ENCODE results near the gene HNRNPL.
"Not testable (repeated sequence)": the region's sequence is repeated elsewhere in the genome, so short reads cannot be mapped to it uniquely, and the experiment has no call there.

The HNRNPL gene

DNA sequence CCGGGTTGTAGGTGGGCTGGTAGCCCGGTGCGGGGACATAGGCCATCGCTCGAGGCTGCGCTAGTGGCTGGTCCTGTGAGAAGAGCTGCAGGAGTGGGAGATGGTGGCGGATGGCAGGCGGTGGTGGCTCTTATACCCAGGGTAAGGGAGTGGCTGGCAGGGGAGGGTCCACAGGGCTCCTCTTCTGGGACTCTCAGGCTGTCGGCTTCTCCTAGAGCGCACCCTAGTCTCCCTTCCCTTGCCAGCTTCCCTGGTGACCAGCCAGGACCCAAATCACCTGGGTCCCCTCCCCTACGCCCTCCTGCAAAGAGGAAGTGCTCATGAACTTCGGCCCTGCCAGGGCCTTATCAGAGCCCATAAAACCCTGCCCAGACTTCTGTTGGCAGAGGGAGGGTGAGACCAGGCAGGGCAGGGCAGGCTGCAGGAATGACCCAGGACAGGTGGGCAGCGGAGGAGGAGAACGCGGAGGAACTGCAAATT lies 36.9 kb downstream of the HNRNPL start, which contains the start of gene LGALS4:
Gene LGALS4 (minus strand): TSS at position 105 of the 480 bp plus-strand sequence. CDS start 59 bp downstream, at position 46.
- no peak within 1 kb of the TSS for H3K27ac ChIP-seq
- H3K36me3 ChIP-seq (ENCODE audit: insufficient read depth): no peaks in the 10 kb centered on the region
- H4K20me1 ChIP-seq (ENCODE audit: insufficient read depth): no peaks in the 10 kb centered on the region
- no peaks in the 10 kb centered on the region for H3K79me2 ChIP-seq (ENCODE audit: insufficient read depth, low read depth)
- TF ChIP-seq, protein P1, sequence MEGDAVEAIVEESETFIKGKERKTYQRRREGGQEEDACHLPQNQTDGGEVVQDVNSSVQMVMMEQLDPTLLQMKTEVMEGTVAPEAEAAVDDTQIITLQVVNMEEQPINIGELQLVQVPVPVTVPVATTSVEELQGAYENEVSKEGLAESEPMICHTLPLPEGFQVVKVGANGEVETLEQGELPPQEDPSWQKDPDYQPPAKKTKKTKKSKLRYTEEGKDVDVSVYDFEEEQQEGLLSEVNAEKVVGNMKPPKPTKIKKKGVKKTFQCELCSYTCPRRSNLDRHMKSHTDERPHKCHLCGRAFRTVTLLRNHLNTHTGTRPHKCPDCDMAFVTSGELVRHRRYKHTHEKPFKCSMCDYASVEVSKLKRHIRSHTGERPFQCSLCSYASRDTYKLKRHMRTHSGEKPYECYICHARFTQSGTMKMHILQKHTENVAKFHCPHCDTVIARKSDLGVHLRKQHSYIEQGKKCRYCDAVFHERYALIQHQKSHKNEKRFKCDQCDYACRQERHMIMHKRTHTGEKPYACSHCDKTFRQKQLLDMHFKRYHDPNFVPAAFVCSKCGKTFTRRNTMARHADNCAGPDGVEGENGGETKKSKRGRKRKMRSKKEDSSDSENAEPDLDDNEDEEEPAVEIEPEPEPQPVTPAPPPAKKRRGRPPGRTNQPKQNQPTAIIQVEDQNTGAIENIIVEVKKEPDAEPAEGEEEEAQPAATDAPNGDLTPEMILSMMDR (conservative IDR thresholded peaks at IDR 0.05; ENCODE audit: low read depth, low read length): no peak
- no peaks in the 10 kb centered on the region for H3K4me1 ChIP-seq (ENCODE audit: low read depth, poor library complexity, severe bottlenecking)
- no peak within 1 kb of the TSS for H2AFZ ChIP-seq (ENCODE audit: low read depth)
- H3K4me3 ChIP-seq (IDR thresholded peaks at IDR 0.05; ENCODE audit: insufficient read depth, low read depth, low read length): no peak within 1 kb of the TSS
- no peaks in the 10 kb centered on the region for H3K27me3 ChIP-seq (ENCODE audit: insufficient read depth, low read depth)
- no peak within 1 kb of the TSS for H3K9ac ChIP-seq
- no peak within 1 kb of the TSS for H3K4me2 ChIP-seq

DNA sequence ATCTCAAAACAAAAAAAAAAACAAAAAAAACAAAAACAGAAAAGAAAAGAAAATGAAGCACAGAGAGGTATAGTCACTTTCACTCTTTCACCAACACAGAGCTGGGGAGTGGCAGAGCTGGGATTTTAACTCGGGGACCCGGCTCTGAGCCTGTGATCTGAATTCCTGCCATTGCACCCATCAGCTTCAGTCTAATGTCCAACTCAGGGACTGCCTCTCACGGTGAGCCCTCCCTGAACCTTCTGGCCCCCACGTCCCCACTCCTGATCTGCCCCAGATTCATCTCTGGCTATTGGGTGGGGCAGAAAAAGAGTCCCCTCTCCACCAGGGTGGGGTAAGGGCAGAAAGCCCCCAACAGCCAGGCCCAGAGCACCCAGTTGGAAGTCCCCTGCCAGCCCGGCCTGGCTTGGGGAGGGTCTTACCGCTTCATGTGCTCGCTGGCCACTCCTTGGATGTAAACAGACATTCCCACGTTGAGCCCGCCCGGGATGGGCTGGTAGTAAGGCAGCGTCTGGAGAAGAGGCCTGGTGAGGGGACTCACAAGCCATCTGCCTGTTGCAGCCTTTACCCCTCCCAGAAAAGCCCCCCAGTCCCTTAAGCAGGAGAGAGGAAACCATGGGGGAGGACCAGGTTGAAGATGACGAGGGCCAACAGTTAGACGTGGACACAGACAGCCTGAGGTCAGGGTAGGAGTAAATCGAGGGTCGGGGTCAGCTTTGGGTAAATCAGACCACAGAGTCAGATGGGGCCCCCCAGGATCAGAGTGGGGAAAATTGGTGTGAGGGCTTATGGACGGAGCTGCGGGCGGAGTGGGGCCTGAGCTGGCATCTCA lies 37.6 kb downstream of the HNRNPL start:
- Histone ChIP-seq H3K27me3 (ENCODE audit: insufficient read depth, low read depth) (no peaks in the 10 kb centered on the region), H3K27ac (no peak overlapping the region), H3K79me2 (ENCODE audit: insufficient read depth, low read depth) (no peaks in the 10 kb centered on the region), H3K4me3 (IDR thresholded peaks at IDR 0.05; ENCODE audit: insufficient read depth, low read depth, low read length) (no peak overlapping the region), H4K20me1 (ENCODE audit: insufficient read depth) (no peaks in the 10 kb centered on the region), H2AFZ (ENCODE audit: low read depth) (no peak overlapping the region), H3K4me2 (no peak overlapping the region), H3K9ac (no peak overlapping the region), H3K4me1 (ENCODE audit: low read depth, poor library complexity, severe bottlenecking) (no peaks in the 10 kb centered on the region), H3K36me3 (ENCODE audit: insufficient read depth) (no peaks in the 10 kb centered on the region)
- TF ChIP-seq, protein P1 (conservative IDR thresholded peaks at IDR 0.05; ENCODE audit: low read depth, low read length): no peak

DNA sequence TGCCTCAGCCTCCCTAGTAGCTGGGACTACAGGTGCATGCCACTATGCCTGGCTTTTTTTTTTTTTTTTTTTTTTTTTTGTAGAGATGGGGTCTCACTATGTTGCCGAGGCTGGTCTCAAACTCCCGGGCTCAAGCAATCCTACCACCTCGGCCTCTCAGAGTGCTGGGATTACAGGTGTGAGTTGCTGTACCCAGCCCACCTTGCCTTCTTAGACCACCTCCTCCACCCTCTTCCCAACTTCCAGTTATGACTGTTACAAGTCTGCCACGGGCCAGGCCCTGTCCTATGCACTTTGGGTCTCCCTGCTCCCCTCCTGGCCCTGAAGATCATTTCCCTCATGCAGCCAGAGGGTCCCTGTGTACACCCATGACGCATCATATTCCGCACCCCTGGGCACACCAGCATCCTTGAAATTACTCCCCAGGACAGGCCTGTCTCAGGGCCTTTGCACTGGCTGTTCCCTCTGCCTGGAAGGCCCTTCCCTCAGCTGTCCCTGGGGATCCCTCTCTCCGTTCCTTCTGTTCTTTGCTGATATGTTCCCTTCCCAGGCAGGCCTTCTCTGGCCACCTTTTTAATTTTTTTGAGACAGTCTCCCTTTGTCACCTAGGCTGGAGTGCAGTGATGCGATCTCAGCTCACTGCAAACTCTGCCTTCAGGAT lies 40.1 kb downstream of the HNRNPL start:
- no peaks in the 10 kb centered on the region for H3K27me3 ChIP-seq (ENCODE audit: insufficient read depth, low read depth)
- no peaks in the 10 kb centered on the region for H3K4me1 ChIP-seq (ENCODE audit: low read depth, poor library complexity, severe bottlenecking)
- TF ChIP-seq, protein P1 (conservative IDR thresholded peaks at IDR 0.05; ENCODE audit: low read depth, low read length): no peak

DNA sequence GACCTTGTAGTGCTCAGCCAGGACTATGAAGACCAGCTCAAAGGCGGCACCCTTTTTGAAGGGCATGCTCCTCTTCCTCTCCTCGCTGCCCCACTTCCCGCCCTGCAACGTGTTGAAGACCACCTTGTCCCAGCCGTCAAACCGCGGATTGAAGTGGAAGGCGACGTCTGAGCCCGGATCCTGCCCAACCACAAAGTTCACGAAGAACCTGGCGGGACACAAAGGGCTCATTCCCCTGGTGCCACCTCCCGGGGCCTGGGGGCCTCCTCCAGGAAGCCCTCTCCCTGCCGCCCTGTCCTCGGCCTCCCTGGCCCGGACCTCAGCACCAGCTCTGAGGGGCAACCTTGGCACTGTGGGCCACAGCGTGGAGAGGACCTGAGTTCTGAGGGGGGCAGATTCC lies 41.0 kb downstream of the HNRNPL start:
- H3K9ac ChIP-seq: no peak overlapping the region
- H3K4me3 ChIP-seq (IDR thresholded peaks at IDR 0.05; ENCODE audit: insufficient read depth, low read depth, low read length): no peak overlapping the region

More for the DNA sequence above, 40.1 kb downstream of the HNRNPL start:
- Histone ChIP-seq H3K79me2 (ENCODE audit: insufficient read depth, low read depth) (no peaks in the 10 kb centered on the region), H3K36me3 (ENCODE audit: insufficient read depth) (no peaks in the 10 kb centered on the region), H3K4me3 (IDR thresholded peaks at IDR 0.05; ENCODE audit: insufficient read depth, low read depth, low read length) (no peak overlapping the region), H3K9ac (no peak overlapping the region), H3K4me2 (no peak overlapping the region), H4K20me1 (ENCODE audit: insufficient read depth) (no peaks in the 10 kb centered on the region), H2AFZ (ENCODE audit: low read depth) (no peak overlapping the region), H3K27ac (no peak overlapping the region)

DNA sequence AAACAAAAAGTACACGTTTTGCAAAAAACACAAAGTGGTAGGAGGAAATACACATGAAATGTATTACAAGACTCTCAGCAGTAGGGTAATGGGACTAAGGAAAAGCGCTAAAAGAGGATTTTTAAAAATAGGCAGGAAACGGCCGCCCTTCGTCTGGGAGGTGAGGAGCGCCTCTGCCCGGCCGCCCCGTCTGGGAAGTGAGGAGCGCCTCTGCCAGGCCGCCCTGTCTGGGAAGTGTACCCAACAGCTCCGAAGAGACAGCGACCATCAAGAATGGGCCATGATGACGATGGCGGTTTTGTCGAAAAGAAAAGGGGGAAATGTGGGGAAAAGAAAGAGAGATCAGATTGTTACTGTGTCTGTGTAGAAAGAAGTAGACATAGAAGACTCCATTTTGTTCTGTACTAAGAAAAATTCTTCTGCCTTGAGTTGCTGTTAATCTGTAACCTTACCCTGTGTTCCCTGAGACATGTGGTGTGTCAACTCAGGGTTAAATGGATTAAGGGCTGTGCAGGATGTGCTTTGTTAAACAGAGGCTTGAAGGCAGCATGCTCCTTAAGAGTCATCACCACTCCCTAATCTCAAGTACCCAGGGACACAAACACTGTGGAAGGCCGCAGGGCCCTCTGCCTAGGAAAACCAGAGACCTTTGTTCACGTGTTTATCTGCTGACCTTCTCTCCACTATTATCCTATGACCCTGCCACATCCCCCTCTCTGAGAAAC lies 42.2 kb downstream of the HNRNPL start:
- not testable (repeated sequence) for H3K4me3 ChIP-seq (IDR thresholded peaks at IDR 0.05; ENCODE audit: insufficient read depth, low read depth, low read length); H3K36me3 ChIP-seq (ENCODE audit: insufficient read depth); H3K79me2 ChIP-seq (ENCODE audit: insufficient read depth, low read depth); H4K20me1 ChIP-seq (ENCODE audit: insufficient read depth); H3K9ac ChIP-seq; H3K4me2 ChIP-seq; H2AFZ ChIP-seq (ENCODE audit: low read depth); H3K4me1 ChIP-seq (ENCODE audit: low read depth, poor library complexity, severe bottlenecking); H3K27ac ChIP-seq; H3K27me3 ChIP-seq (ENCODE audit: insufficient read depth, low read depth)

More for the DNA sequence above, 41.0 kb downstream of the HNRNPL start:
- TF ChIP-seq, protein P1 (conservative IDR thresholded peaks at IDR 0.05; ENCODE audit: low read depth, low read length): no peak
- no peak overlapping the region for H2AFZ ChIP-seq (ENCODE audit: low read depth)
- no peak overlapping the region for H3K4me2 ChIP-seq
- H3K27me3 ChIP-seq (ENCODE audit: insufficient read depth, low read depth): no peaks in the 10 kb centered on the region
- H3K36me3 ChIP-seq (ENCODE audit: insufficient read depth): no peaks in the 10 kb centered on the region
- H4K20me1 ChIP-seq (ENCODE audit: insufficient read depth): no peaks in the 10 kb centered on the region
- no peaks in the 10 kb centered on the region for H3K4me1 ChIP-seq (ENCODE audit: low read depth, poor library complexity, severe bottlenecking)
- H3K79me2 ChIP-seq (ENCODE audit: insufficient read depth, low read depth): no peaks in the 10 kb centered on the region
- no peak overlapping the region for H3K27ac ChIP-seq
